Measurements from ENCODE around the gene ARHGAP31. TPM values are rescaled to one million over a fixed set of nuclear protein-coding genes. Genes with fewer than 3 reads are reported as not detected.
"Not testable (repeated sequence)": the region's sequence is repeated elsewhere in the genome, so short reads cannot be mapped to it uniquely, and the experiment has no call there.

Gene ARHGAP31
- total and polyA plus RNA-seq, 2 experiments from 2014 or later, result 1.2 to 4.3 TPM

GRCh38 chr3:119270212-119270611 lies 24.0 kb upstream of the ARHGAP31 start:
- not testable (repeated sequence) for H3K27ac Mint-ChIP-seq; H3K9me2 ChIP-seq (ENCODE audit: insufficient read depth); H3K27me3 ChIP-seq (ENCODE audit: insufficient read depth); H3K27ac ChIP-seq (ENCODE audit: low read depth); H3K4me1 ChIP-seq (ENCODE audit: insufficient read depth); H3K4me3 ChIP-seq; DNase-seq (ENCODE audit: low spot score); H3K4me3 Mint-ChIP-seq; H3K4me1 Mint-ChIP-seq; H3K4me2 ChIP-seq; H3K79me2 ChIP-seq (replicated peaks; ENCODE audit: insufficient read depth); H3K27me3 Mint-ChIP-seq (ENCODE audit: insufficient read depth, low read depth, poor library complexity); H2AFZ ChIP-seq; ATAC-seq; H4K20me1 ChIP-seq (replicated peaks; ENCODE audit: insufficient read depth); H3F3A ChIP-seq (replicated peaks; ENCODE audit: low read depth); H3K9me3 Mint-ChIP-seq; H3K36me3 Mint-ChIP-seq (ENCODE audit: low read depth); H3K36me3 ChIP-seq (ENCODE audit: insufficient read depth)

- Histone ChIP-seq H3K27me3 (ENCODE audit: insufficient read depth) (no peaks in the 10 kb centered on the region), H3K36me3 (ENCODE audit: insufficient read depth) (no peaks in the 10 kb centered on the region; the same call in 1 of the 2 replicates), H3K4me2 (no peak overlapping the region), H3K79me2 (replicated peaks; ENCODE audit: insufficient read depth) (no peaks in the 10 kb centered on the region), H2AFZ (no peak overlapping the region), H4K20me1 (replicated peaks; ENCODE audit: insufficient read depth) (no peaks in the 10 kb centered on the region), H3K9me2 (ENCODE audit: insufficient read depth) (no peaks in the 10 kb centered on the region), H3F3A (replicated peaks; ENCODE audit: low read depth) (no peaks in the 10 kb centered on the region), H3K27ac (ENCODE audit: low read depth) (no peak overlapping the region), H3K4me3 (no peak overlapping the region), H3K4me1 (ENCODE audit: insufficient read depth) (peaks cover 10% of the 10 kb centered on the region)
- Mint-ChIP-seq H3K4me3 (no peak overlapping the region), H3K4me1 (peaks cover 19% of the 10 kb centered on the region), H3K9me3 (peaks cover 3% of the 10 kb centered on the region), H3K36me3 (ENCODE audit: low read depth) (peaks cover 2% of the 10 kb centered on the region), H3K27me3 (ENCODE audit: insufficient read depth, low read depth, poor library complexity) (peaks cover 5% of the 10 kb centered on the region), H3K27ac (no peak overlapping the region)
- ATAC-seq, result no peak
- no peak for DNase-seq (ENCODE audit: low spot score)
- no peak for TF ChIP-seq REST (IDR thresholded peaks at IDR 0.05; ENCODE audit: unreplicated experiment)
- TF ChIP-seq EZH2 (IDR thresholded peaks at IDR 0.05; ENCODE audit: low read depth, unreplicated experiment), result no peak
- TF ChIP-seq ETS1 (IDR thresholded peaks at IDR 0.05), result no peak
- TF ChIP-seq ZNF114 (CRISPR knock-in tag; IDR thresholded peaks at IDR 0.05), result no peak
- no peak for TF ChIP-seq CREB1 (CRISPR knock-in tag; IDR thresholded peaks at IDR 0.05; ENCODE audit: low read depth)
- no peak for TF ChIP-seq NANOG (IDR thresholded peaks at IDR 0.05; ENCODE audit: borderline replicate concordance)
- no peak for TF ChIP-seq POLR2AphosphoS5 (IDR thresholded peaks at IDR 0.05; ENCODE audit: low read depth)
- no peak for TF ChIP-seq ZNF331 (CRISPR knock-in tag; IDR thresholded peaks at IDR 0.05; ENCODE audit: low read depth)
- no peak for TF ChIP-seq STAT1 (IDR thresholded peaks at IDR 0.05; ENCODE audit: unreplicated experiment)
- TF ChIP-seq ZNF462 (CRISPR knock-in tag; IDR thresholded peaks at IDR 0.05), result no peak
- TF ChIP-seq EZH2phosphoT487 (IDR thresholded peaks at IDR 0.05; ENCODE audit: unreplicated experiment), result no peak
- no peak for TF ChIP-seq JUNB (IDR thresholded peaks at IDR 0.05; ENCODE audit: unreplicated experiment)
Observed at GRCh38 chr3:119276680-119277079, 17.5 kb upstream of the ARHGAP31 start.

Data from GM23338 (cell line).